GM18909 (cell line): ENCODE results near the gene CRTAC1.

Source experiments
- ATAC-seq: cut with Tn5 transposase; IDR thresholded peaks from one replicate; pipeline ENCODE4 v1.9.1; 2021; ENCODE audit warnings: mild to moderate bottlenecking; ENCODE audit not compliant: unreplicated experiment, poor library complexity

Gene CRTAC1

DNA sequence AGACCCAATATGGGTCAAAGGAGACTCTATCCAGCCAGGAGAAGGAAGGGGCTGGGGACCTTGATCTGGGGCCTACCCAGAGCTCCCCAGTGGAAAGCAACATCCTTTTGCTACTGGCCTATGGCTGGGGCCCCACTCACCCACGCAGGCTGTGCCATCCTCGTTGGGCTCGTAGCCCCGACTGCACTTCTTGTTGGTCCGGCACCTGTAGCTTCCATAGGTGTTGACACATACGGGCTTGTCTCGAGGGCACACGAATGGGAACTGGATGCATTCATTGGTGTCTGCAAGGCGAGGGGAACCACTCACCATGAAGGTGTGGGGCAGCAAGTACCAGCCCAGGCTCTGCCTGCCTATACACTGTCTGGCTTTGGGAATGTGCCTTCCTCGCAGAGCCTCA, 150.3 kb downstream of the CRTAC1 start:
- ATAC-seq, result no peak

DNA sequence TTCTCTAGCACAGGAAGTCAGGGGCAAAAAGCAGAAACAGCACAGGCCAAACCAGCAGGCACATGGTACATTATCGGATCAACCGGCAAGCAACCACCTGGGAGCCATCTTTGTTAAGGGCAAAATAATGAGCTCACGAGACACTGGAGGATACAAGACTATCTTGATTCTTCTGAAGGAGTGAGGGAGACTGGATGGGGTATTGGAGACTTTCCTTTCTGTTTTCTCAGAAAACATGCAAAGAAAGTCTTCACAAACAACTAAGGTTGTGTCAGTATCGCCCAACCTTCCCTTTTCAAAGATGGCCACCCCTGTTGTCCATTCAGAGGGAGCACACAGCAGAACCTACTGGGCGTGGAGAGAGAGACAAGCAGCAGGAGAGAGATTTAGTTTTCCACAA, 151.2 kb downstream of the CRTAC1 start:
- no peak for ATAC-seq

DNA sequence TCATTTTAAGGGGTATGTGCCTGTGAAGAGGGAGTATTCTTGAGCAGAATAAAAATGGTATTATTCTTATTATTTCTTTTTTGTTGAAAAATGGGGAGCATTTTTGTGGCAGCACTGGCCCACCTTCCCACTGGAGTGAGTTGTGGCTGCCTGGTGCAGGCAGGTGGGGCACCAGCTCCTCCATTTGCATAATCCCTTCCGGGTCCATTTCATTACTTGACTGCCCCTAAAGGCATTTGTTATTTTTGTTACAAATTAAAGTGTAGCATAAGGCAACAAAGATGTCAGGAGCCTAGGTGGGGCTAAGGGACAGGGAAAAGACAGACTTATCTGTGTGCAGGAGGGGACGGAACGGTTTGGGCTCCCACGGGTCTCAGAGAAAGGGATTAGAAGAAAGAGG, 154.0 kb downstream of the CRTAC1 start:
- no peak for ATAC-seq

DNA sequence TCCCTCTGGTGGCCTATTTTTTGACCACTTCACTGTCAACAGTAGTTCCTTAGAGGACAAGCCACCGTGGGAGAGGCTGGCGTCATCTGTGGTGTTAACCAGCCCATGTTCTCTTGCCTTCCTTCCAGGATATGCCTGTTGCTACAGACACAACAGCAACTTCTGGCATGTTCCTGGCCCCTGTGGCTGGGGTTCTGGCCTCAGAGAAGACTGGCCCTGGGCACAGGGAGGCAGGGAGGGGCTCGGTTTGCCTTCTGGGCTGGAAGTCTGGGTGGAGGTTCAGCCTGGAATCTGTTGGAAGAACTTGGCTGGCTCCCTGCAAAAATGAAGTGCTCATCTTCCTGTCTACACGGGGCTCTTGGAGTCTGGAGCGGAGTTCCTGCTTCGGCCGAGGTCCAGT, 155.0 kb downstream of the CRTAC1 start:
- no peak for ATAC-seq

DNA sequence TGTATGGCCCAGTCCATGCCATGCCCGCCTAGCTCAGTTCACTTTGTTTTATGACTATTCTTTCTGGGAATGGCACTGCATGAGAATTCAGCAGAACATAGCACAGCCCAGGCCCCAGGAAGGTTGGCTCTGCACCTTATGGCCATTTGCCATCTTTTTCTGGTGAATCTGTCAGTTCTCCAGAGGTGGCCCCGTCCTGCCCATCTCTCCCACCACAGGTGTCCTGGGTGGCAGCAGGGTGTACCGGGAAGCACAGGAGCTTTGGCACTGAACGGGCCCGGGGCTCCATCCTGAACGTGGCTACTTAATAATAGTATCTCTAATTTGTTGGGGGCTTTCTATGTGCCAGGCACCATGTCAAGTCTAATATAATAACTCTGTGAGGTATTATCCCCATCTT, 156.1 kb downstream of the CRTAC1 start:
- no peak for ATAC-seq

DNA sequence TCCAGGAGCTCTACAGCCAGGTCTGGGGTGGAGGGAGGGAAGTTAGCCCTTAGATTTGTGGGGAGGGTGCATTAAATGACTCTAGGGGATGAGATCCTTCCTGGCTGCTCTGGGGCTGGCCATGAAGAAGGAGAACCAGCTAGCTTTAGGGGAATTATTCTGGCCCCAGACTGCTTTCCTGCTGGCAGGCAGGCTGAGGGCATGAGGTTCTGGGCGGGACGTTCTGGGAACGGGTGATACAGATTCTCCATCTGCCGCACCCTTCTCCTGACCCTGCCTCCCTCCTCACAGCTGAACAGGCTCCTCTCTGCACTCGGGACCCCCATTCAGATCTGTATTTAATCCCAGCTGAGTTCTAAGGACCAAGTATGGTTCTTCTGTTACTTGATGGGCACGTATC, 156.9 kb downstream of the CRTAC1 start:
- no peak for ATAC-seq

DNA sequence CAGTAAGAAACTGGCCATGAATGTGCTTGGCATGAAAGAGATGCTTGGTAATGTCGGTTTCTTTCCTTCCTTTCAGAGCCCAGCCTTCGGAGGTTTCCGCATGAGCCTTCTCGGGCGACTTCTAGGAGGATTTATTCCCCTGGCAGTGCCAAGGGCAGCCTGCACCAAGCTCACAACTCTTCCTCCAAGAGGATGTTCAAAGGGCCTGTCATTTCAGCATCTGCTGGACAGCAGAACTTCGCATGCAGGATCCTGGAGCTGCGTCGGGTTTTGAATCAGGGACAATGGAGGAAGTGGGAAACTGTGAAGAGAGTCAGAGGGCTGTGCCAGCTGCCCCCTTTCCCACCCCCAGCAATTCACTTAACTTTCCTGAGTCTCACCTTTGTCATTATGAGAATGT, 159.4 kb downstream of the CRTAC1 start:
- ATAC-seq, result no peak

DNA sequence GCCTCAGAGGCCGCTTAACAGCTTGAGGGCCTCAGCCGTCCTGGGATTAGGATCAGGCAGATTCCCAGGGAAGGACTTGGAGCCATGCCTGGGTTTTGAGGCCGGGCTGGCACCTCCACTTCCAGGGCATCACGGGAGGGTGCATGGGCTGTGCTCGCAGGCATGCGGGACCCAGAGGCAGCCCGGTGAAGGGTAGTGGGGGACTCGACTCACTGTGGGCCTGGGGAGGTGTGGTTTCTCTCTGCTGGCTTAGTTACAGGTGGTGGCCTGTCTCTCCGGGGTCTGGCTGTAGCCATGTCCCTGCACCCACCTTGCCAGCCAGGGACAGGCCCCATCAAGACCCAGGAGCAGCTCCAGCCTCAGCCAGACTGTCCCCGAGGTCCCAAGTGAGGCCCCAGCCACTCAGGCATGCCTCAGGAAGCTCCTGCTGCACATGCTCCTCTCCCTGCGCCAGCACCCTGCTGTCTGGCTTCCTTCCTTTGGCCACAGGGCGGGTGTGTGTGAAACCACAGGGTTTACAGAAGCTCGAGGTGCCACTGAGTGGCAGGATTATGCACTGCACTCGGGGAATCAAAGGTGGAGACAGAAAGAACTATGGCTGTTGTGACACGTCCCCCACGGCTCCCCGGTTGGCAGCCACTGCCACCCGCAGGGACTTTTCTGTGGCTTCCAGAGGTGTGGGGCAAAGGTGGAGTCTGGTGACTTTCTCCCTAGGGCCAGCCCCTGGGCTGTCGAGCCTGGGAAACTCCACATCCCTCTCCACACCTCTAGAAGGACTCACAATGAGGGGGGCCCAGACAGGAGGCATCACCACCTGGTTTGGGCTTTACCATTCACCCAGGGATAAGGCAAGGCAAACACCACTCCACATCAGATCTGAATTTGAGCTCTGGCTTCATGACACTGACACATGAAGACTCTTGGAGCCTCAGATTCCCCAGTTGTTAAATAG, 161.1 kb downstream of the CRTAC1 start:
- peak; percentile 98 for ATAC-seq

DNA sequence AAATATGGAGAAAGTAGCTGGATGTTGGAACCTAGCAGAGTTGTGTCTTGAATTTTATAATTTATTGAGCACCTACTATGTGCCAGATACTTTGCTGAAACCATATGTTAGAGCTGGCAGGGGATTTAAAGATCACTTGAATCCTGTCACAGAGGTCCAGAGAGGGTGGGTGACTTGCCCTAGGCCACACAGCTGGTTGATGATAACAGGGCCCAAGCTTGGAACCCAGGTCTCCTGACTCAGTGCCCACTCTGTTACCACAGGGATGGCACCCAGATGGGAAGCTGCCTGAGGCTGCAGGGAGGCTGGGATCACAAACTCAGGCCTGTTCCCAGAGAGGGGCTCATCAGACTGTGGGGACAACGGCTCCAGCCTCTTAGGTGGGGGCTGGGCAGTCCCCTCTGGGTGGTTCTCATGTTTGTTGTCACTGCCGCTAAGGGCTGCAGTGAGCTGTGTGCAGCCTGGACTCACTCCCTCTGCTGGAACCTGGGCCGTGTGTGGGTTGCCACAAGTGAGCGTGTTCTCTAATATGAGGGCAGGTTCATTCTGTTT, 162.2 kb downstream of the CRTAC1 start:
- ATAC-seq, result no peak

DNA sequence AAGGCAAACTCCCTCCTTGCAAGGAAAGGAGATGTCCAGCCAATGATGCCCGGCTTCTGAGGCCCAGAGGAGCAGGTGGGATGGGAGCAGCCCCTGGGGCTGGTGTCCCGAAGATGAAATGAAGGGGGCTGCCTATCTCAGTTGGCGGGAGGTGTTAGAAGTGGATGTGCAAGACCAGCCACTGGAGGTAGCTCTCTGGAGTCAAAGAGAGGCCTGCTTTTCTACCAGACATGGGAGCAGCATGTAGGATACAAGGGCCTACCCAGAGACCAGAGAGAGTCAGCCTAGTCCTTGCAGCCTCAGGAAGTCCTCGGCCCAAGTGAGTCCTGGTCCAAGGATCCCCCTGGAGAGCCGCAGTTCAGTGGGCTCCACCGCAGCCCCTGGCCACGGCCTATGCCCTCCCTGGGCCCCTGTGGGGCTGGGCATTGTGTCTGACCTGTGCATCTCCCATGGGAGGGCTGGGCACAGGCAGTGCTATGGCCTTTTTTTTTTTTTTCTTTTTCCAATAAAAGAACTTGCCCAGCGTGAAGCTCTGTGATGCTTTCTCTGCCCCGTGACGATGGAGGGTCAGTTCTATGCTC, 163.1 kb downstream of the CRTAC1 start:
- no peak for ATAC-seq

DNA sequence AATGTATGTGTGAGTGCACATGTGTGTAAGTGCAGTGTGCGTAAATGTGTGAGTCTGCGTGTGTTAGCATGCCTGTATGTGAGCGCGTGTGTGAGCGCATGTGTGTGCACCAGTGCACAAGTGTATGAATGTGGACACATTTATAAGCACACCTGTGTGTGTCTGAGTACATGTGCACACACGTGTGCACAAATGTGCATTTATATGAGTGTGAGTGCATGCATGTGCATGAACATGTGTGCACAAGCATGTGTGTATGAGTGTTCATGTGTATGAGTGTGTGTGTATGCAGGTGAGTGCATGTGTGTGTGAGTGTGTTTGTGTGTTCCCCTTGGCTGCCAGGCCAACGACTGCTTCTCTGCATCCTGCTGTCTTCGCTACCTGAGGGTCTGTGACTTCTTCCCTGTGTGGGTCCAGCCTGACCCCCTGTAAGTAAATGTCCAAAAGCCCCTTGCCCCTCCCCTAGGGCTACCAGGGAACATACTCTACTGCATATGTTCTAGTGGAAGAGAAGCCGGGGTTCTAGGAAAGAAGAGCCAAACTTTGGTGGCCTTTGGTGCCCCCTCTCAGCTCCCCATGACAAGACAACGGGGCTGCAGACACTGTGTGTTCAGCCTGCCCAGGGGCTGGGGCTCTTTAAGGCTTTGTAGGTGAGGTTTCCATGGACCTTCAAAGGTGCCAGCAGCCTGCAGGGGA, 163.7 kb downstream of the CRTAC1 start:
- ATAC-seq, result no peak

DNA sequence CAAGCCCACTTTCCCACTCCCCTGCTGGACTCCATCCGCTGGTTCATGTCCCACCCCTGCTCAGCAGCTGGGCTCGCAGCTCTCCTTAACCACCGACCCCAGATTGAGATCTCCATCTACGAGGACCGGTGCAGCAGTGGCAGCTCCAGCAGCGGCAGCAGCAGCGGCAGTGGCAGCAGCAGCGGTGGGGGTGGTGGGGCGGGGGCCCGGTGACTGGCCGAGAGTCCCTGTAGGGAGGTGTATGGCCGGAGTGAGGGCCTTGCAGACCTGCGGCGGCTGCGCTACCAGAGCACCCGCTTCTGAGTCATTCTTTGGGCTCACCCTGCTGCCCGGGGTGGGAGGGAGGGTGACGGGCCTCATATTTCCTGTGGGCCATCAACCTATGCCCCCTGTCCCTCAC, 164.9 kb downstream of the CRTAC1 start:
- no peak for ATAC-seq

DNA sequence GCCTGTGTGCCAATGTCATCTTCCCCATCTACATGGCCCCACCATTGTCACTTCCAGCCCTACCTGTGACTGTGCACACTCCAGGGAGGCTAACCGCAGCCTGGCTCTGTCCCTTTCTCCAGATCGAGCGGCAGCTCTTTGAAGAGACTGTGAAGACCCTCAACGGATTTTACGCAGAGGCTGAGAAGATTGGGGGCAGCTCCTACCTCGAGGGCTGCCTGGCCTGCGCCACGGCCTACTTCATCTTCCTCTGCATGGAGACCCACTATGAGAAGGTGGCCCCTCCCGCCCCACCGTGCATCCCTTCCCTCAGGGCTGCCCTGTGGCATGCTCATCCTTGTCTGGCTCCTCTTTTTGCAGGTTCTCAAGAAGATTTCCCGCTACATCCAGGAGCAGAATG, 166.6 kb downstream of the CRTAC1 start:
- ATAC-seq, result no peak

DNA sequence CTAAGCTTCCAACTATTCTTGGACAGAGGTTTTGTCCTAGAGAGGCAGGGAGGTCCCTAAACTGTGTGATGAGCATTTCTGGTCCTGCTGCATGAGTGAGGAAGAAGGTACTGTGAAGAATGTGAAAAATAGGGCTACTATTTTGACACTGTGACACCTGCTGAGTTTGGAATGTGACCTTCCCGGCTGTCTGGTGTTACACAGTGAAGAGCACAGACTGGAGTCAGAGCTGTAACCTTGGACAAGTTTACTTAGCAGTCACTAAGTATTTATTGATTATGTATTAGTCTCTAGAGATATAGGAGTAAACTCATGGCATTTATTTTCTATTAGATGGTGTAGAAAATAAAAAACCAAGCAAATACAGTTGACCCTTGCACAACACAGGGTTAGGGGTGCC, 168.5 kb downstream of the CRTAC1 start:
- ATAC-seq, result no peak

DNA sequence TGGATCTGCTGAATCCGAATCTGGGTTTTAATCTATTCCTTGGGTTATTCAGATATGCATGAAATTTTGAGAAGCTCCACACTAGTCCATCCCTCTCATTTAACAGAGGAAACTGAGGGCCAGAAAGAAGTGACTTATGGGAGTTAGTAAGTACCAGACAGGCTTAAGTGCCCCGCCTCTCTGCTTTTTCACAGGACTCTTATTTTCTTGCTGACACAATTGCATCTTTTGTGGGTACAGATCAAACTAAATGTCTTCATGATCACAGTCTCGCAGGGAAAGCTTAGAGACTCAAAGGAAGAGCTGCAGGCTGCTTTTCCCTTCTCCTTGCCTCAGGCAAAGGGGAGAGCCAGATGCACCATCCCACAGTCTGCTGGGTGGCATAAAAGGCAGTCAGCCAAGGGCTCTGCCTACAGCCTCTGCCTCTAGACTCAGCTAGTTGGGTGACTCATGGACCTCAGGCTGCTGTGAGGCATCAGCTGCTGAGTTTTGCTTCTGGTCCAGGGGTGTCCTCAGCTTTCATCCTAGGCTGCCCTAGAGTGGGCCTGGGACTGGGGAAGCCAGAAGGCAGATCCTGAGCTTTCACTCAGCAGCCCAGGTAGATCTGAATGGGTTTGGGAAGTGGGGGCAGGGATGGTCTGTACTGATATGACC, 169.2 kb downstream of the CRTAC1 start:
- ATAC-seq, result no peak

DNA sequence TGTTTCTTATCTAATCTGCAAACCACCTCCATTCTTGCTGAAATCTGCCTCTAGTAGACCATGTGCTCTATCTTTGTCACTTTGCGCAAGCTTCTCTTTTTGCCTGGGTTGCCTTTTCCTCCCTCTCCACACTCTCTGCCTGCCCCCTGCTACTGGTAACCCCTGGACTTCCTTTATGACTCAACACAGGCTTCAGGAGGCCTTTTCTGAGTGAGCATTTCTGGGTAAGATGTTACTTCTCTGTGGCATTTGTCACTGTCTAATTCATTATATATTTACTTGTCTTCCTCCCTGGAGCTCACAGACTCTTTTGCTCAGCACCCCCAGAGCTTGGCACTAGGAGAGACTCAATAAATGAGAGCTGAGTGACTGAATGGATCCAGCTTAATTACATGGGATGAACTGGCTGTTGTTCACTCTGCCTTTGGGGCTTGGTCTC, 172.4 kb downstream of the CRTAC1 start:
- no peak for ATAC-seq

DNA sequence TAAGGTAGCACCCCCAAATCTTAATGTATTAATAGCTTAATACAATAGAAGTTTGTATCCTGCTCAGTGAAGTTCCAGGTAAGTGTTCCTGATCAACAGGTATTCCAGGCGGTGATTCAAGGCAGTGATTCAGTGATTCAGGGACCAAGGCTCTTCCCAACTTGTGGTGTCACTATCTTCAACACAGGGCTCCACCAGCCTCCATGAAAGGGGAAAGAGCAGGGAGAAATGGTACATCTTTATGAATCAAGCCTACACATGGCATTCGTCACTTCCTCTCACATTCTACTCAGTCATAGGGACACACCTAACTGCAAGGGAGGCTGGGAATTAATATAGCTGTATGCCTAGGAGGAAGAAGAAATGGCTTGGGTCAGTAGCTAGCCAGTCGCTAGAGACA, 175.7 kb downstream of the CRTAC1 start:
- no peak for ATAC-seq

DNA sequence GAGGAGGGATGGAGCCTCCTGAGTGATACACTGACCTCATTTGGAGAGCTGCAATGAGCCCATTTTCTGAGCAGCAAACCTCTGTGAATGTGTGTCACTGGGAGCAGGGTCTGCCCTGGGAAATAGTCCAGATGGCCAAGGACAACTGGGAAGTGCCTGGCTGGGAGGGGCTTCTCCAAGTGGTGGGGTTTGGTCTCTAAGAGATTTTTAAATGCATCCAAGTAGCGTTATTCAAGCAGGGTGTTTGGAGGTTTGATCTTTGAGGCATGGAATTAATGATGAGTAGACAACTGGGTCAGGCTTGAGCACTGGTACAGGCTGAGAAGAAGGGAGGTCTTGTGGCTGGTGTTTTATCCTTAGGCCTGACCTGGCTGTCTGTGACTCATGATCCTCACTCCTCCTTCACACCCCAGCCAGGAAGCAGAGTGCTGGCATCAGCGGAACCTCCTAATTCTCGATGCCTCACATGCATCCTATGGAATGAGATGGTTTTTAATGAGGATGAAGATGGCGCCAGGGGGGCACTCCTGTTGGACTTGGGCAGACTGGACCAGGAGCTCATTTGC, 177.5 kb downstream of the CRTAC1 start:
- no peak for ATAC-seq

DNA sequence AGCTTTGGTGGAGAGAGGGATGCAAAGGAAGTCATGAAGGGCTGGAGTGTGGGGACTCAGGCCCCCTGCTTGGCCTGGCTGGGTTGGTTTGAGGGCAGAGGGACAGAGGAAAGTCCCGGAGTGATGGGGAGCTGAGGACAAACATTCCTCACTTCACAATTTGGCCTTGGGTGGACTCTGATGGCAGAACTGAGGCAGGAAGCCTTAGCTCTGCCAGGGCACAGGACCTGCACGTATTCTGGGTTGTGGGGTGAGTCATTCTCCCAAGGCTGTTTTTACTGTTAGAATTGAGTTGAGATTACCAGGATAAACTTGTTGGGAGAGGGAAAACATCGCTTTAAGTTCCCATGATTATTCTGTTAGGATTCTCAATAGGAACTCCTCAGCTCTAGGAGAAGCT, 178.1 kb downstream of the CRTAC1 start:
- ATAC-seq, result no peak

DNA sequence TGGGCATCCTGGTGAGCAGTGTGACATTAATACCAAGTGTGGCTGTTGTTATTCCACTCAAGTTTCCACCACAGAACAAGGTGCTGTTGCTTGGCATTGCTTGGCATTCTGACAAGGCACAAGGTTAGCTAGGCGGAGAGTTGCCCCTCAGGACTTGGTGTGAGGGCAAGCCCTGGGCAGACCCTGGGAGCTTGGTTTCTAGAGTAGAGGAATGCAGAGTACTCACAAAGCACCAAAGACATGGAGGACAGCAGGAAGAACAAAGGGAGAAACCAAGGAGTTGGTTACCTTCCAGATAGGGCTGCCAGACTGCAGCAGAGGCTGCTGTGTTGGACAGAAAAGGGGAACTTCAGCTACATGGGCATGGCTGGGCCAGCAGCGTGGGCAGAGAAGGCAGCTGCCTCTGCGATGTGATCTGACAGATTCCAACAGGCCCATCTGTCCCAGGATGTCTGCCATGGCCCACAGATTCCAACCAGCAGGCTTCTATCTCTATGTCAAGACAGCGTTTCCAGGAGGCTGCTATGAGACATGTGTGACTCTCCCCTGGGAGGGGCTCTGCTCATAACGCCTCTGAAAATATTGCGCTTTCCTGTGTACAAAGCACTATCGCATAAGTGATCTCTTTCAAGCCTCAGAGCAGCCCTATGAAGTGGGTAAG, 178.9 kb downstream of the CRTAC1 start:
- ATAC-seq, result no peak
